ENCODE results near the gene INKA2.

DNA sequence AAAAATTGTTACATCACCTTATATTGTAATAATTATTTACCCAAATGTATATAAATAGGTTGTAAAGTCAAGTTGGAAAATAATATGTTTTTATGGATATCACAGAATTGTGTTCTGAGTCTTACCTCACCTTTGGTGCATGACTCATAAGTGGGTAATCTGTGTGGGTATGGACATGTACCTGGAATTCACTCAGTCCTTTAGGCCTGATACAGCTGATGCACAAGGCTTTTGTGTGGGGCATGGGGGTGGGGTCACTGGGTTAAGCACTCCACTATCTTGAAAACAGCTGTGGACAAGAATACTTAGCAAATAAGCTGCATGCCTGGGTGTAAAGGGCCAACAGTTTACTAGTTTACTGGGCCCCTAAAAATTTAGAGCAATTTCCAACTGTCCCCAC, 34.4 kb downstream of the INKA2 start:
- TF ChIP-seq, protein P1, sequence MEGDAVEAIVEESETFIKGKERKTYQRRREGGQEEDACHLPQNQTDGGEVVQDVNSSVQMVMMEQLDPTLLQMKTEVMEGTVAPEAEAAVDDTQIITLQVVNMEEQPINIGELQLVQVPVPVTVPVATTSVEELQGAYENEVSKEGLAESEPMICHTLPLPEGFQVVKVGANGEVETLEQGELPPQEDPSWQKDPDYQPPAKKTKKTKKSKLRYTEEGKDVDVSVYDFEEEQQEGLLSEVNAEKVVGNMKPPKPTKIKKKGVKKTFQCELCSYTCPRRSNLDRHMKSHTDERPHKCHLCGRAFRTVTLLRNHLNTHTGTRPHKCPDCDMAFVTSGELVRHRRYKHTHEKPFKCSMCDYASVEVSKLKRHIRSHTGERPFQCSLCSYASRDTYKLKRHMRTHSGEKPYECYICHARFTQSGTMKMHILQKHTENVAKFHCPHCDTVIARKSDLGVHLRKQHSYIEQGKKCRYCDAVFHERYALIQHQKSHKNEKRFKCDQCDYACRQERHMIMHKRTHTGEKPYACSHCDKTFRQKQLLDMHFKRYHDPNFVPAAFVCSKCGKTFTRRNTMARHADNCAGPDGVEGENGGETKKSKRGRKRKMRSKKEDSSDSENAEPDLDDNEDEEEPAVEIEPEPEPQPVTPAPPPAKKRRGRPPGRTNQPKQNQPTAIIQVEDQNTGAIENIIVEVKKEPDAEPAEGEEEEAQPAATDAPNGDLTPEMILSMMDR (IDR thresholded peaks at IDR 0.05), result no peak
- TF ChIP-seq POLR2A (IDR thresholded peaks at IDR 0.05), result no peak
- no peak for TF ChIP-seq POLR2AphosphoS5 (IDR thresholded peaks at IDR 0.05)
